DMS153 treated with DMSO at 0.1 percent for 48 hours (cell line): ENCODE measurements around the gene CNTN6.
A peak's percentile ranks its signal among the peaks of the same experiment; 100 is the strongest.

Experiments used
- DNase-seq: peaks from one replicate; lab custom pipeline; 2025; ENCODE audit not compliant: unreplicated experiment; lab: John Stamatoyannopoulos, UW

The CNTN6 gene

DNA sequence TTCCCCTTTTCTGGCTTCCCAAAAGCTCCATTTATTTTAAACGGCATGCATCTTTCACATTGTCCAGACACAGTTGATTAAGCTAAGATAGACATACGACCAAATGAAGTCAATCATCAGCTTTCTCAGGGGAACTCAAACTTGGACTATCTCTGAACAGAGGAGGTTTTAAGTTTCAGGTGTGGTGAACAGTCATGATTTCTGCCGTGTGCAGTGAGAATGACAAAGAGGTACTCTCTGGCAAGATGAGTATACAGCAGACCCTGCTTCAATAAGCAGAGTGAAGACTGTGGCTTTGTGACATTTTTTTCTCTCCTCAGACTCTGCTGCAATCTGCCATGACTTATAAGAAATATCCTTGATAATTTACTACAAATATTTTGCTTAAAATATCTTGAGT, 307.7 kb downstream of the CNTN6 start:
- no peak for DNase-seq

GRCh38 chr3:1404270-1404962, 311.6 kb downstream of the CNTN6 start:
- DNase-seq, result peak; percentile 14

DNA sequence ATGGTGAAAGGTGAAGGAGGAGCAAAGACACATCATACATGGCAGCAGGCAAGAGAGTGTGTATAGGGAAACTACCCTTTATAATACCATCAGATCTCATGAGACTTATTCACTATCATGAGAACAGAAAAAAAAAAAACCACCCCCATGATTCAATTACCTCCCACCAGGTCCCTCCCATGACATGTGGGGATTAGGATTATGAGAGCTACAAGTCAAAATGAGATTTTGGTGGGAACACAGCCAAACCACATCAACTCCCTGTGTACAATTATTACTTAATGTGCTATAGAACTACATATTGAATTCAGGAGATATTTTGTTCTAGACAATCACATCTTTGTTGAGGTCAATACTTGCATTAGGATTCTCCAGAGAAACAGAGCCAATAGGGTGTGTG, 313.4 kb downstream of the CNTN6 start:
- DNase-seq, result no peak

- no peak for DNase-seq
Observed at GRCh38 chr3:1421577-1421976, 328.8 kb downstream of the CNTN6 start.

DNA sequence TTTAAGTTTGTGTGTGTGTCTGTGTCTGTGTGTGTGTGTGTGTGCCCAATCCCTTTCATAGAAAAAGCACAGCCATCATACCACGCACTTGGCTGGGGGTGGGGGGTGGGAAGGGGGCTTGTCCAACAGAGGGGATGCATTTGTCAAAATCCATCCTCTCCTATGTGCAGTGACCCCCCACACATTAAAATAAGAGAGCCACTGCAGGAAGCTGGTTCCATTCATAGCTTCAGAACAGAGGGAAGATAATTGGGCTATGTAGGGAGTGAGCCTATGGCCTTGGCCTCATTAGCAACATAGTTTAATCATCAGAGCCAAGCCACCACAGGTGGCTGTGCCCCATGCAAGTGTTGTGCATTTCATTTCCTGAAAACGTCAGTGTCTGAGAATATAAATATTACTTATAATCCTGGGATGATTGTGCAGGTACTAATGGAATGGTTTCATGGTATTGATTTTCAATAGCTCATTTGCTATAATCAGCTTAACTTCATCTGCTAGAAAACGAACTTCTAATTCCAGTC, 330.8 kb downstream of the CNTN6 start:
- DNase-seq, result no peak

GRCh38 chr3:1439395-1439794, 346.6 kb downstream of the CNTN6 start:
- no peak for DNase-seq

GRCh38 chr3:1442271-1442670, 349.4 kb downstream of the CNTN6 start:
- no peak for DNase-seq

DNA sequence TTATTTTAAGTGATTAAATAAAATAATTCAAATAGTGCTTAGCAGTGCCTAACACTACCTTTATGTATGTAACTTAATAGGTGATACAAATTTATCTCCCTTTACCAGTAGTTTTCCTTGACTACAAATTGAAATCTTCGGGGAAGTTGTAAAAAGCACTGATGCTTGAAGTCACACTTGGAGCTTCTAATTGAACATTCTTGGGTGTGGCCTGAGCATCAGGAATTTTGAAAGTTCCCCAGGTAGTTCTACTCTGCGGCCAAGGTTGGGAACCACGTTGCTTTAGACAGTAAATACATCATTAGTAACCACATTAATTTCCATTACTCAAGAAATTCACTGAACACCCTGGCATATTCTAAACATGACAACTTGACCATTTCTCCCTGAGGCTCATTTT, 351.4 kb downstream of the CNTN6 start:
- DNase-seq, result no peak

DNA sequence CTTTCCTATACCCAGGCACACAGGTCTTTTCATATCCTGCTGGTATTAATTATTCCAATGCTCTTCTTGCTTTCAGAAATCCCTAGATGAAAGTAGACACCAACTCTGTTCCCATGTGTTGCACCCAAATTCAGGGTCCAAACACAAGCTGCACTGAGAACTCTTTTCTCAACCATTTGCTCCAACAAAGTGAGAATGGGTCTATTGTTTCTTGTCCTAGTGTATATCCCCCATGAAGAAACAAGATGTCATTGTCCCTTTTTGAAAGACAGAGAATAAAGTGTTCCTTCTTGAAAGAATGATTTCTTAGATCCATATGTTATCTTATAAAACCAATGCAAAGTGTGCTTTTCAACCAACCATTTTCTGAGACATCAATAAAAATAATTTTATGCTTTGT, 353.7 kb downstream of the CNTN6 start:
- no peak for DNase-seq

DNA sequence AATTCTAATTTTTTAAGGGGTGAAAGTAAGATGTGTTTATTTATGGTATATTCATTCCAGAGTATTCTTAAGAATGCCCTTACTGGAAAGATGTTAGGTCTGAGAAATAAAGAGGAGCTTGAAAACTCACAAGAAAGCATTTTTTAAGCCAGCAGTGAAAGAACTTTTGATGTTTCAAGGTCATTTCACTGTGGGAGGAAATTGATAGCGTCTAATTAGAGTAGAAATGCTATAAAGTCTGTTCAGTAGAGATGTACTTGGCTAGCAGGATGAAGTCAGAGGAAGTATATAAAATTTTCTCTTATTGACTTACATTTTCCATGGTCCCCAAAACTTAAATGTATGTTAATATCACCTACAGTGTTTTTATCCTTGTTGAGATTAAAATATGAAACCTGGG, 354.6 kb downstream of the CNTN6 start:
- DNase-seq, result no peak

- no peak for DNase-seq
Observed at GRCh38 chr3:1448443-1448842, 355.6 kb downstream of the CNTN6 start.
